HAP-1 (cell line): ENCODE data around the gene PRPF19.

Source experiments
- DNase-seq, 2 experiments: peaks; one replicate each; pipeline ENCODE4 v3.0.0-alpha.2; 2016 to 2020; ENCODE audit warnings: low spot score in 2 of 2
- H3K27me3 ChIP-seq: fragments of 250-450 bp; sonication (Bioruptor Pico); 2 replicates; pipeline ENCODE4 v1.5.1; 2020; ENCODE audit warnings: low read depth, mild to moderate bottlenecking, moderate library complexity
- H3K36me3 ChIP-seq: fragments of 250-450 bp; sonication (Bioruptor Pico); replicated peaks from 2 replicates; pipeline ENCODE4 v1.5.1; 2020; ENCODE audit warnings: mild to moderate bottlenecking
- H3K4me1 ChIP-seq: fragments of 250-450 bp; sonication (Bioruptor Pico); 2 replicates; pipeline ENCODE4 v1.5.1; 2020; ENCODE audit warnings: mild to moderate bottlenecking
- H3K4me3 ChIP-seq: fragments of 250-450 bp; sonication (Bioruptor Pico); 2 replicates; pipeline ENCODE4 v1.5.1; 2020; ENCODE audit warnings: mild to moderate bottlenecking, moderate library complexity
- H3K9me3 ChIP-seq: fragments of 250-450 bp; sonication (Bioruptor Pico); 2 replicates; pipeline ENCODE4 v1.5.1; 2020; ENCODE audit warnings: mild to moderate bottlenecking, moderate library complexity
- in situ Hi-C: fragments of 300-500 bp; cut with MboI; formaldehyde crosslinking; loops from 3 replicates; pipeline ENCODE4 v1.14.3; 2020; ENCODE audit warnings: low sequenced_read_pairs, inconsistent platforms, mixed read lengths

The PRPF19 gene

DNA sequence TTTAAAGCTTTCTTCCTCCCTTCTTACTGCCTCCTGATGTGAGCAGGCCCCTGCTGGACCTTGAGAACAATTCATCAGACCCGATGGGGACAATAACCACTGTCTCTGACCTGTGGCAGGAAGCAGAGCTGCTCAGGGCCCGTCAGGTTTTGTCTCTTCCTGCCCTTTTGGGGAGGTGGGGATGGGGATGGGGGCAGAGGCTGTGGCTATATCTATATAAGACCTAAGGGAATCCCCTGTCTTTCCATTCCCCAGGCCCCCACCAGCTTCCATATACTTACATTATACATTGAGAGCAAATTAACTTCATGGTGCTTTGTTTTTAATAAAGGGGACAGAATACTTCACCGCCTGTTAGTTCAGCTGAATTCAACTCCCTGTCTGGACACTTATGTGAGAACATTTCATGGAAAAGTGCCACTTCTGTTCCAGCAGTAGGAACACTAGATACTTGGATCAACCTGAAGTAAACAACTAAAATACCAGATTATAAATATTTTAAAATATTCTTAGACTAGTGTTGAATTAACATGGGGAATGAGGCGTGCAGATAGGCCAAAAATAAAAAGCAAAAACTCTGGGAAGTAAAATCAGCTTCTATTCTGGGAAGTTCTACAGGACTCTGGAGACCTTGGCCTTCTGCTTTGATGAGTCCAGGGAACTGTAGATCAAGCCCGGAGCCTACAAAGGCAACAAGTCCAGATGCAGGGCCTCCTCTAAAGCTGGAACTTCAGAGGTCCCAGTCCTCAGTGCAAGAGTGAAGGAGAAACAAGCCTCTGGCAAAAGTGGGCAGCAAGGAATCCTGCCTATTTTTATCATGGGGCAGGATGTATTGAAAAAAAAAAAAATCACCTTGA is 27.9 kb downstream of the PRPF19 start:
- Histone ChIP-seq H3K4me1 (no peaks in the 10 kb centered on the region), H3K27me3 (no peaks in the 10 kb centered on the region), H3K4me3 (no peak overlapping the region), H3K9me3 (no peaks in the 10 kb centered on the region), H3K36me3 (peaks cover 4% of the 10 kb centered on the region; the same call in 1 of the 2 replicates)
- in situ Hi-C loops = no loop called here
- no peak for DNase-seq

DNA sequence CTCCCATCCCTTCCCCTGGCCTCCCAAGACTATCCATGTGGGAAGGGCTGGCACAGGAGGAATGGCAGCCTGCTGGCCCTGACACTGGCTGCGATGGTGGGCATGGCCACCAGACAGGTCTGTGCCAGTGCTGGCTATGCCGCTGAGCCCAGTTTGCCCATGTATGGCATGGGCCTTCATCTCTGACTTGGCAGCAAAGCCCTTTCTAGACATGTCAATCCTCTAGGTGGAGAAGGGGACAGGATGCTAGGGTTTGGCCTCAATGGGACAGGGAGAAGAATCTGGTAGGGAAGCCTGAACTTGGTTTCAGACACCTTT is 30.3 kb downstream of the PRPF19 start:
- Histone ChIP-seq H3K9me3 (no peaks in the 10 kb centered on the region), H3K27me3 (no peaks in the 10 kb centered on the region), H3K36me3 (no peaks in the 10 kb centered on the region; the same call in 1 of the 2 replicates), H3K4me3 (no peak overlapping the region), H3K4me1 (no peaks in the 10 kb centered on the region)
- in situ Hi-C loops = no loop called here
- no peak for DNase-seq

DNA sequence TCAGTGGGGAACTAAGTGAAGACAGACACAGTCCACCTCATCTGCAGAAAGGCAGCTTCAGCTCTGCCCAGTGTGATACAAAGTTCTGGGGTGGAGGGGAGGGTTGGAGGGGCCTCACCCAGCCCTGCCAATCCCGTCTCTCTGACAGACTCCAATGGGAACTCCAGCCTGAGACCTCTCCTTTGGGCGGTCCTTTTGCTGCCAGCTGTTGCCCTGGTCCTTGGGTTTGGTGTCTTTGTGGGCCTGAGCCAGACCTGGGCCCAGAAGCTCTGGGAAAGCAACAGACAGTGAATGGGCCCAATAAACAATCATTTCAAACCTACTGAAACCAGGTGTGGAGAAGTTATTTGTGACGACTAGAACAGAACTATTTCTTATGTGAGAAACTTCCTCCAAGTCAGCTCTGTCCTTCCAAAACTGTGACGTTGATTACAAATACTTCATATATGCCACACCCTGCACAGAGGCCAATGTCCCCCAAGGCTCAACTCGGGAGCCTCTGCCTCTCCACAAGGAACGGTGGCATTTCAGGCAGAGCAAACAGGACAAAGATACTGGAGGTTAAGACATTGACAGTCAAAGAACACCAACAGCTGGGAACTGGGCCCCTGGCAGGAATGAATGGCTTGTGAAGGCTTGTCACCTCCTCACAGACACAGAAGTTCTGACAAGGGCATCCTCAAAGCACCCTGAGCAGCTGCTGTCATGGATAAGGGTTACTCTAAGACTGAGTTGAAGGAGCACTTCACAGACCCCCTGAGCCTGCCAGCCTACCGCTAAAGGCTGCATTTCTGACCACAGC is 30.8 kb downstream of the PRPF19 start:
- Histone ChIP-seq H3K4me3 (no peak overlapping the region), H3K27me3 (no peaks in the 10 kb centered on the region), H3K36me3 (no peaks in the 10 kb centered on the region; the same call in 1 of the 2 replicates), H3K4me1 (no peaks in the 10 kb centered on the region), H3K9me3 (no peaks in the 10 kb centered on the region)
- no peak for DNase-seq
- in situ Hi-C loops = no loop called here

DNA sequence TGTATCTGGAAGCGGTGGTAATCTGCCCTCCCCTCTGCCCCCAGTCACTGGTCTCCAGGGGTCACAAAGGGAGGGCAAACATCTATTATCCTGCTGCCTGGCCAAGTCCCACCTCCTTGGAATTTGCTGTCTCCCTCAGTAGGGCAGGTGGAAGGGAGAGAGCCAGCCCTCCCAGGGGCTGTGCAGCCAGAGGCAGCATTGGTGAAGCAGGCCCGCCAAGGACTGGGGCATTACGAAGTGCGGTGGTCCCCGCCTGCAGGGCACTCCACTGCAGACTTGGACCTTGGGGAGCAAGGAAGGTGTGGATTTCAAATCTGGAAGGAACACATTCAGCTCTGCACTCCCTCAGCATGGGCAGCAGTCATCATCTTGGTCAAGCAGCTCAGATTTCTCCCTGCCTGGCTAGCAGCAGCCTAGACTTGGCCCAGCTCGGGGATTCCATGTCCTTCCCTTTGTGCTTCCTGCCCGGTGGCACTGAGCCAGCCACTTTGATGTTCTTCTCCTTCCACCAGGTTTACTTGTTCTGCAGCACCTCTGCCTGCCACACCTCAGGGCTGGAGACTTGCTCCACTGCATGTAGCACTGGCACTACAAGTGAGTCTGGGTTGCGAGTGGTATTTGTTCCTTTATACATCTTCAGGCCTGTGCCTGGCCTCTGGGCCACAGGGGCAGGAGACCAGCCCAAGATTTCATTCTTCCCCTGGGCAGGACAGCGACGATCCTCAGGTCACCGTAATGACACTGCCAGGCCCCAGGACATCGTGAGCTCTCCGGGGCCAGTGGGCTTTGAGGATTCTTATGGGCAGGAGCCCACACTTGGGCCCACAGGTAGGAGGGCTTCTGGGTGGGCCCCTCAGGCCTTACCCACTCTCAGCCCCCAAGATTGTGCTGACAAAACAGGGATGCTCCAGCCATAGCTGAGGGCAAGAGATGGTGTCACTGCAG is 31.7 kb downstream of the PRPF19 start:
- no peaks in the 10 kb centered on the region for H3K4me1 ChIP-seq
- H3K9me3 ChIP-seq = no peaks in the 10 kb centered on the region
- in situ Hi-C loops = no loop called here
- no peak for DNase-seq
- no peak overlapping the region for H3K4me3 ChIP-seq
- H3K36me3 ChIP-seq = no peaks in the 10 kb centered on the region
- H3K27me3 ChIP-seq = no peaks in the 10 kb centered on the region

DNA sequence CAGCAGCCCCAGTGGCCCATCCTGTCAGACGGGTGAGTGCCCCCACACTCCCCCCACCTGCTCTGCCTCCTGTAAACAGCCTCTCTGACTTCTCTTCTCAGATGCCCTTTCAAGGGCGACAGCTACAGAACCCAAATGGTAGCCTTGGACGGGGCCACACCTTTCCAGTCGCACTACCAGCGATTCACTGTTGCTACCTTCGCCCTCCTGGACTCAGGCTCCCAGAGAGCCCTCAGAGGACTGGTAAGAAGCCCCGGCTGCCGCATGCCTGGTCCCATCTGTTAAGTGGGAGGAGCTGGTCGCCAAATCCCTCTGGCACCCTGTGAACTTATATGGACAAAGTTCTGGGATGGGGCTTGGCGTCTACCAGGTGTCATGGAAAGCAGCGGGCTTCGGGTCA is 32.9 kb downstream of the PRPF19 start:
- DNase-seq = no peak
- no peaks in the 10 kb centered on the region for H3K4me1 ChIP-seq
- H3K4me3 ChIP-seq = no peak overlapping the region
- H3K27me3 ChIP-seq = no peaks in the 10 kb centered on the region
- H3K9me3 ChIP-seq = no peaks in the 10 kb centered on the region
- in situ Hi-C loops = no loop called here
- no peaks in the 10 kb centered on the region for H3K36me3 ChIP-seq

DNA sequence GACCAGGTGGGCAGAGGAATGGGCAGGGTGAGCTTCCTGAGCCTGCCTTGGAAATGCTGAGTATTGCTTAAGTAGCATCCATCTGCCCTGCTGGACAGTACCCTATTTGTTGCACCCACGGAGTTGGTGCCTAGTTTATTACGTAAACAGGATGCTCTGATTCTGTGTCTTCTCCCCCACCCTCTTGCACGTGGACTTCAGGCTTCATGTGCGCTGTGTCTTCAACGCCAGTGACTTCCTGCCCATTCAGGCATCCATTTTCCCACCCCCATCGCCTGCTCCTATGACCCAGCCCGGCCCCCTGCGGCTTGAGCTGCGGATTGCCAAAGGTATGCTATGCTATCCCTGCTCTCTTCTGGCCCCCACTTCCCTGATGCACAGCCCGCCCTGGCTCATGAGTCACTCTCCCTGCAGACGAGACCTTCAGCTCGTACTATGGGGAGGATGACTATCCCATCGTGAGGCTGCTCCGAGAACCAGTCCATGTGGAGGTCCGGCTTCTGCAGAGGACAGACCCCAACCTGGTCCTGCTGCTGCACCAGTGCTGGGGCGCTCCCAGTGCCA is 33.3 kb downstream of the PRPF19 start:
- no peaks in the 10 kb centered on the region for H3K9me3 ChIP-seq
- in situ Hi-C loops = no loop called here
- H3K36me3 ChIP-seq = no peaks in the 10 kb centered on the region
- DNase-seq = no peak
- H3K4me3 ChIP-seq = no peak overlapping the region
- H3K27me3 ChIP-seq = no peaks in the 10 kb centered on the region
- H3K4me1 ChIP-seq = no peaks in the 10 kb centered on the region

DNA sequence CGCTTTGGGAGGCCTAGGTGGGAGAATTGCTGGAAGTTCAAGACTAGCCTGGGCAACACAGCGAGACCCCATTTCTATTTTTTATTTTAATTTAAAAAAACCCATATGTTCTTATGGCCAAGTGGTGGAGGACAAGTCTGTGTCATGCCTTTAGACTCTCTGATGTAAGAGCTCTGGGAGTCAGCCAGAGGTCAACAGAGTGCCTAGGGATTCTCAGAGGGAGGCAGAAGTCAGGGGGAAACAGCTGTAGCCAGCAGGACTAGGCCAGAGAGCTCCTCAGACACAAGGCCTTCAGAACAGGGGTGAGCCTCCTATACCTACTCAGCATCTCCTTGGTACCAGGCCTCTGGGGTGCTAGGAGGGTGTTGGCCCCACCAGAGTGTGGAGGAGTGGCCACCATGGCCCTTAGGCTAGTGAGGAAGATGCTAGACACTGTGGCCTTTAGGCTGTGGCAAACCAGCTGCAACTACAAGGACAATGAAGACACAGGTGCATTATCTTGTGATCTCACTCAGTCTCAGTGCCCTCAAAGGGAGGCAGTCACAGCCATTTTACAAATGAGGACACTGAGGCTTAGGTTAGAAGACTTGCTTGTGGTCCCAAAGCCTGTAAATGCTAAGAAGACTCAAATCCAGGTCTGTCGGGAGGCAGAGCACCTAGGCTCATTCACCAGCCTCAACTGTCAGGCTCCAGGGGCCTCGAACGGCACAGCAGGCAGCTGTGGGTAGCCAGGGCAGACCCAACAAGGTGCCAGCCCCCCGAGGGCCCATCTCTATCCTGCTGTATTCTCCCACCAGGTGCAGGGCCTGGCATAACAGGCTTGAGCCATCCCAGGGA is 34.0 kb downstream of the PRPF19 start:
- DNase-seq = no peak

DNA sequence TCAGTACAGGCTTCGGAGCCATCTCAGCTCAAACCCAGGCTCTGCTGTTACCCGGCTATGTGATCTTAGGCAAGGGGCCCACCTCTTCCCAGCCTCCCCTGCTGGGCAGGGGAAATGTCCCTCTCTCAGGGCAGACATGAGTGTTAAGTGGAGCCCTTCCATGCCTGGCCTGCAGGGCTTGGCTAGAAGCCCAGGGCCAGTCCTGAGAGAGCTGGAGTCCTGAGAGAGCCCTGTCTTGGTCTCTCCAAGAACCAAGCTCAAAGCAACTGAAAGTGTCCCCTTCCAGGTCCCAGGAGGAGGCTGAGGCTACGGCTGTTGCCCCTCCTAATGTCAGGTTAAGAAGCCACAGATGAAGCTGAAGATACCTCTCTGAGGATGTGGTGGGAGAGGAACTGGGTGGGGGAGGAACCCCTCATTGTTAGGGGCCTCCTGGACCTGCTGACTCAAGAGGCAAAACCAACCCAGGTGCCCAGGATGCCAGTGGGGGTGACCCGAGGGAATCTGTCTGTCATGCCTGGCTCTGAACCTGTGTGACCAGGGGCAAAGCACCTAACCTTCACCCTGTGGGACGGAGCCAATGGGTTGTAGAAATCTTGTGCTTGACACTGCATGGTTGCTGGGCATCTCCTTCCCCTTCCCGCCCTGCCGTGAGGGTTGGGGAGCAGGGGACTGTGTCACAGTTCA is 34.9 kb downstream of the PRPF19 start:
- no peak overlapping the region for H3K4me3 ChIP-seq
- no peaks in the 10 kb centered on the region for H3K27me3 ChIP-seq
- H3K4me1 ChIP-seq = no peaks in the 10 kb centered on the region
- DNase-seq = no peak
- in situ Hi-C loops = no loop called here
- H3K9me3 ChIP-seq = no peaks in the 10 kb centered on the region
- H3K36me3 ChIP-seq = no peaks in the 10 kb centered on the region

More for the DNA sequence above, 34.0 kb downstream of the PRPF19 start:
- no peaks in the 10 kb centered on the region for H3K9me3 ChIP-seq
- no peak overlapping the region for H3K4me3 ChIP-seq
- in situ Hi-C loops = no loop called here
- no peaks in the 10 kb centered on the region for H3K27me3 ChIP-seq
- no peaks in the 10 kb centered on the region for H3K36me3 ChIP-seq
- H3K4me1 ChIP-seq = no peaks in the 10 kb centered on the region

DNA sequence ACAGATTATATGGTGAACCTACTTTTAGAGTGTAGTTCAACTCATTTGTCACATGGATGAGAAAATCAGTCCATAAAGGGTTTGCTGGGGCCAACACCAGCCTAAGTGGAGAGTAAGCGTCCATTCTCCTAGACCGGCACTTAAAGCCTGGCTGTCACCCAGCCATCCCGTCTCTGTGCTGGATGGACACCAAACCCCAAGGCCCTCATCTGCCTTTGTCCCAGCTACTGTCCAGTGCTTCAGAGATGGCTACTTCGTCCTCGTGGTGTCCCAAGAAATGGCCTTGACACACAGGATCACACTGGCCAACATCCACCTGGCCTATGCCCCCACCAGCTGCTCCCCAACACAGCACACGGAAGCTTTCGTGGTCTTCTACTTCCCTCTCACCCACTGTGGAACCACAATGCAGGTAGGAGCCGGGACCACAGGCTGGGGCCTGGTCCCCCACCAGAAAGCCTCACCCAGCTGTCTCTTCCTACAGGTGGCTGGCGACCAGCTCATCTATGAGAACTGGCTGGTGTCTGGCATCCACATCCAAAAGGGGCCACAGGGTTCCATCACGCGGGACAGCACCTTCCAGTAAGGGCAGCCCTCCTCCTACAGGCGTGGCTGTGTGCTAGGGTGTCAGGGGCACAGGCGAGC is 35.5 kb downstream of the PRPF19 start:
- Histone ChIP-seq H3K4me3 (no peak overlapping the region), H3K36me3 (no peaks in the 10 kb centered on the region), H3K9me3 (no peaks in the 10 kb centered on the region), H3K4me1 (no peaks in the 10 kb centered on the region), H3K27me3 (no peaks in the 10 kb centered on the region)
- in situ Hi-C loops = no loop called here
- no peak for DNase-seq

DNA sequence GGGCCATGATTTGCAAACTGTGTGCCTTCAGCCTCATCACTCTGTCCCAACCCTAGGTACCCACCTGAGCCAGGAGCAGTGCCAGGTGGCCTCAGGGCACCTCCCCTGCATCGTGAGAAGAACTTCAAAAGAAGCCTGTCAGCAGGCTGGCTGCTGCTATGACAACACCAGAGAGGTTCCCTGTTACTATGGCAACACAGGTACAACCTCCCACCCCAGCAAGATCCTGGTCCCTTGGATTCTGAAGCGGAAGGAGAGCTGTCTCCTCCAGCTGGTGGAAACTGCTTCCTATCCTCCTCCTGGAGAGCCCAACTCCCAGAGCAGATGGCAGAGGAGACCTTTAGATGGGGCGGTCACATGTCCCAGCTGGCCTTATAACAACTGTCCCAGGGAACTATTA is 36.1 kb downstream of the PRPF19 start:
- Histone ChIP-seq H3K4me1 (no peaks in the 10 kb centered on the region), H3K36me3 (no peaks in the 10 kb centered on the region), H3K27me3 (no peaks in the 10 kb centered on the region), H3K9me3 (no peaks in the 10 kb centered on the region), H3K4me3 (no peak overlapping the region)
- in situ Hi-C loops = no loop called here
- DNase-seq = no peak

DNA sequence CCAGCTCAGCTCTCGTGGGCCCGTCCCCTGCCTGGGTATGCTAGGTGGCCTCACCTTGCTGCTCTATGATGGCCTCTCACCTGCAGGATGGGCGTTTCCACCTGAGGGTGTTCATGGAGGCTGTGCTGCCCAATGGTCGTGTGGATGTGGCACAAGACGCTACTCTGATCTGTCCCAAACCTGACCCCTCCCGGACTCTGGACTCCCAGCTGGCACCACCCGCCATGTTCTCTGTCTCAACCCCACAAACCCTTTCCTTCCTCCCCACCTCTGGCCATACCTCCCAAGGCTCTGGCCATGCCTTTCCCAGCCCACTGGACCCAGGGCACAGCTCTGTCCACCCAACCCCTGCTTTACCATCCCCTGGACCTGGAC is 36.9 kb downstream of the PRPF19 start:
- no peak for DNase-seq
- Histone ChIP-seq H3K4me1 (no peaks in the 10 kb centered on the region), H3K36me3 (no peaks in the 10 kb centered on the region), H3K4me3 (no peak overlapping the region), H3K9me3 (no peaks in the 10 kb centered on the region), H3K27me3 (no peaks in the 10 kb centered on the region)
- in situ Hi-C loops = no loop called here
